HCT116 (cell line): ENCODE data around the gene PADI2. TPM values are rescaled to one million over a fixed set of nuclear protein-coding genes. Genes with fewer than 3 reads are reported as not detected.

ENCODE experiments used
- ATAC-seq: fragments of 200-7000 bp; cut with Tn5 transposase; 2 replicates; pipeline ENCODE4 v1.9.1; 2020; ENCODE audit warnings: mild to moderate bottlenecking, moderate library complexity
- BruUV-seq: library from RNA; stranded (reverse); fragments of 400-500 nt; replicated peaks from 2 replicates; lab custom pipeline; 2021; lab: Mats Ljungman, UMichigan
- CTCF ChIA-PET: fragments of 300-600 bp; sonication (Branson Sonifier 250); formaldehyde crosslinking; loops from one replicate; lab custom pipeline; 2021; ENCODE audit warnings: antibody characterized with exemption; lab: Charles Lee
- POLR2A ChIA-PET: fragments of 300-600, 350-600 bp; sonication (Branson Sonifier 250); formaldehyde crosslinking; loops from one replicate; lab custom pipeline; 2021; ENCODE audit warnings: antibody characterized with exemption; lab: Charles Lee
- RAD21 ChIA-PET, 2 experiments: fragments of 300-600 bp; sonication (Branson Sonifier 250); formaldehyde crosslinking; loops; one replicate each; lab custom pipeline; 2023; ENCODE audit warnings: low total read pairs in 2 of 2; ENCODE audit not compliant: uncharacterized antibody in 2 of 2, unreplicated experiment in 2 of 2, low non-redundant PET in 1 of 2; lab: Charles Lee
- DNase-seq: peaks from one replicate; pipeline ENCODE4 v3.0.0-alpha.2; 2010; ENCODE audit warnings: low read depth, low spot score
- H2AFZ ChIP-seq: fragments of 200-600 bp; shearing (Covaris generic), sonication (generic); 2 replicates; pipeline ENCODE4 v1.6.1; 2017; ENCODE audit warnings: low read depth, mixed run types, mixed read lengths, antibody characterized with exemption, low read length; ENCODE audit not compliant: poor library complexity, severe bottlenecking
- H3K27ac ChIP-seq: 2 replicates; pipeline ENCODE4 v1.5.1; 2012; ENCODE audit warnings: low read depth, low read length
- H3K27me3 ChIP-seq: fragments of 200-600 bp; sonication (generic); 2 replicates; pipeline ENCODE4 v1.6.1; 2016; ENCODE audit warnings: mixed run types, low read length, mixed read lengths; ENCODE audit not compliant: insufficient read depth
- H3K36me3 ChIP-seq, 2 experiments: fragments of 200-500 bp in 1 of 2; fragments of 200-600 bp in 1 of 2; sonication (Bioruptor generic) in 1 of 2; sonication (generic) in 1 of 2; 2 replicates each; pipeline versions ENCODE4 v1.5.1 to v1.6.1; 2014 to 2016; ENCODE audit warnings: low read length in 2 of 2, inconsistent platforms in 1 of 2, mixed read lengths in 1 of 2, mixed run types in 1 of 2; ENCODE audit not compliant: insufficient read depth in 2 of 2, control insufficient read depth in 1 of 2
- H3K4me1 ChIP-seq, 2 experiments: fragments of 200-600 bp in 1 of 2; sonication (generic) in 1 of 2; 2 replicates each; pipeline versions ENCODE4 v1.5.1 to v1.6.1; 2012 to 2017; ENCODE audit warnings: low read length in 2 of 2, inconsistent platforms in 1 of 2, mild to moderate bottlenecking in 1 of 2, mixed read lengths in 1 of 2, mixed run types in 1 of 2, moderate library complexity in 1 of 2; ENCODE audit not compliant: insufficient read depth in 2 of 2, control insufficient read depth in 1 of 2
- H3K4me2 ChIP-seq: fragments of 200-600 bp; sonication (generic); 2 replicates; pipeline ENCODE4 v1.6.1; 2017; ENCODE audit warnings: mixed run types, low read length, mixed read lengths
- H3K4me3 ChIP-seq, 2 experiments: fragments of 200-600 bp in 1 of 2; sonication (generic) in 1 of 2; replicated peaks in 1 of 2; 2 replicates each; pipeline ENCODE4 v1.5.1; 2011 to 2016; ENCODE audit warnings: low read length in 2 of 2, control low read depth in 1 of 2, low read depth in 1 of 2, mild to moderate bottlenecking in 1 of 2, mixed read lengths in 1 of 2, mixed run types in 1 of 2
- H3K79me2 ChIP-seq: fragments of 200-600 bp; sonication (generic); 2 replicates; pipeline ENCODE4 v1.6.1; 2017; ENCODE audit warnings: mild to moderate bottlenecking, mixed run types, low read length, moderate library complexity, mixed read lengths; ENCODE audit not compliant: insufficient read depth
- H3K9ac ChIP-seq: fragments of 200-600 bp; sonication (generic); 2 replicates; pipeline ENCODE4 v1.6.1; 2016; ENCODE audit warnings: low read length, mixed read lengths
- H3K9me2 ChIP-seq: fragments of 200-600 bp; sonication (generic), shearing (Covaris generic); 2 replicates; pipeline ENCODE4 v1.6.1; 2017; ENCODE audit warnings: mixed run types, mild to moderate bottlenecking, moderate library complexity; ENCODE audit not compliant: insufficient read depth
- H3K9me3 ChIP-seq, 2 experiments: fragments of 200-500 bp in 1 of 2; fragments of 200-600 bp in 1 of 2; sonication (Bioruptor generic) in 1 of 2; sonication (generic) in 1 of 2; 2 replicates each; pipeline ENCODE4 v1.6.1; 2014 to 2017; ENCODE audit warnings: low read length in 2 of 2, mixed read lengths in 2 of 2, inconsistent platforms in 1 of 2, low read depth in 1 of 2, mild to moderate bottlenecking in 1 of 2, mixed run types in 1 of 2, moderate library complexity in 1 of 2; ENCODE audit not compliant: control insufficient read depth in 1 of 2, insufficient read depth in 1 of 2
- H4K20me1 ChIP-seq: fragments of 200-600 bp; sonication (generic), shearing (Covaris generic); 2 replicates; pipeline ENCODE4 v1.6.1; 2017; ENCODE audit warnings: mixed run types, mild to moderate bottlenecking, moderate library complexity; ENCODE audit not compliant: insufficient read depth
- POLR2A ChIP-seq: IDR thresholded peaks from 2 replicates; pipeline ENCODE4 v1.7.0; 2011; ENCODE audit warnings: borderline replicate concordance; ENCODE audit not compliant: insufficient read depth, insufficient read length; ENCODE audit errors: extremely low read depth
- RAD21 ChIP-seq: IDR thresholded peaks from 2 replicates; pipeline ENCODE4 v1.6.1; 2012; ENCODE audit warnings: low read depth, mild to moderate bottlenecking
- SP1 ChIP-seq: IDR thresholded peaks from 2 replicates; pipeline ENCODE4 v1.6.1; 2012; ENCODE audit warnings: low read depth
- intact Hi-C: fragments of 100-400 bp; cut with micrococcal nuclease; formaldehyde crosslinking; loops from 2 replicates; pipeline ENCODE4 v1.10.0; 2022
- total RNA-seq: library from RNA; stranded (reverse); gene quantifications from one replicate; pipeline ENCODE4 v1.2.1, GENCODE V29; 2021; ENCODE audit not compliant: unreplicated experiment
- TF ChIP-seq, protein P1 (sequence below): IDR thresholded peaks from 2 replicates; pipeline ENCODE4 v1.6.1; 2011; ENCODE audit warnings: mild to moderate bottlenecking, low read length, moderate library complexity; ENCODE audit not compliant: insufficient replicate concordance; ENCODE audit errors: extremely low read depth
- TF ChIP-seq, protein P2 (sequence below), 3 experiments: fragments of 200-600 bp in 1 of 3; sonication (generic) in 1 of 3; IDR thresholded peaks in 2 of 3; conservative IDR thresholded peaks in 1 of 3; 2 replicates each; pipeline ENCODE4 v1.5.1; 2012 to 2017; ENCODE audit warnings: low read depth in 2 of 3, low read length in 2 of 3, antibody characterized with exemption in 1 of 3, borderline replicate concordance in 1 of 3, control low read depth in 1 of 3, mild to moderate bottlenecking in 1 of 3, mixed read lengths in 1 of 3, mixed run types in 1 of 3, moderate library complexity in 1 of 3; ENCODE audit not compliant: insufficient read depth in 1 of 3

PADI2 gene
- total RNA-seq, 1 experiment from 2014 or later = 2.7 TPM

DNA sequence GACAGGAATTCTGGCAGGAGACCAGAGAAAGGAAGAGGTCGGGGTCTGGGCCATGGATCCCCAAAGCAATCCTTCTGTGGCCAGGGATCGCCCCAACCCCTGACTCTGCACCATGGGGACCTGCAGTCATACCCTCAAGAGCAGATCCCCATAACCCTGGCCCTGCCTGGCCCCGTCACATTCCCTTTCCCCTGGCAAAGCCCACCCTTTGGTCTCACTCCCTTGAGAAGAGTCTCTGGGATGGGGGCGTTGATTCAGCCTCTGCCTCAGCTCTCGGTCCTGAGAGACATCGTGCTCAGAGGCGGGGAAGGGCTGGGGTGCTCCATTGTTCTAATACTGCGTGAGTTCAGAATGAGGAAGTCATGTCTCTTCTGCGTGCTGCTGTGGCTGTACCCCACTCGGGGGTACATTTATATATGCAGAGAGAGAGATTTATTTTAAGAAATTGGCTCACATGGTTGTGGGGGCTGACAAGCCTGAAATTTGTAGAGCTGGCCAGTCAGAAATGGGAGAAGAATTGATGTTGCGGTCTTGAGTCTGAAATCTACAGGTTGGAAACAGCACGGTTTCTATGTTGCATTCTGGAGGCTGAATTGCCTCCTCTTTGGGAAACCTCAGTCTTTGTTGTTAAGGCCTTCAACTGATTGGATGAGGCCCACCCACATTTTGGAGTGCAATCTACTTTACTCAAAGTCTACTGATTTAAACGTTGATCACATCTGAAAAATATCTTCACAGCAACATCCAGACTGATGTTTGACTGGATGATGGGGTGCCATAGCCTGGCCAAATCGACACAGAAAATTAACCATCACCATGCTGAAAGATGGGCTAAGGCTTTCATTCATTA lies 4.2 kb upstream of the PADI2 start (continued):
- TF ChIP-seq, protein P1, sequence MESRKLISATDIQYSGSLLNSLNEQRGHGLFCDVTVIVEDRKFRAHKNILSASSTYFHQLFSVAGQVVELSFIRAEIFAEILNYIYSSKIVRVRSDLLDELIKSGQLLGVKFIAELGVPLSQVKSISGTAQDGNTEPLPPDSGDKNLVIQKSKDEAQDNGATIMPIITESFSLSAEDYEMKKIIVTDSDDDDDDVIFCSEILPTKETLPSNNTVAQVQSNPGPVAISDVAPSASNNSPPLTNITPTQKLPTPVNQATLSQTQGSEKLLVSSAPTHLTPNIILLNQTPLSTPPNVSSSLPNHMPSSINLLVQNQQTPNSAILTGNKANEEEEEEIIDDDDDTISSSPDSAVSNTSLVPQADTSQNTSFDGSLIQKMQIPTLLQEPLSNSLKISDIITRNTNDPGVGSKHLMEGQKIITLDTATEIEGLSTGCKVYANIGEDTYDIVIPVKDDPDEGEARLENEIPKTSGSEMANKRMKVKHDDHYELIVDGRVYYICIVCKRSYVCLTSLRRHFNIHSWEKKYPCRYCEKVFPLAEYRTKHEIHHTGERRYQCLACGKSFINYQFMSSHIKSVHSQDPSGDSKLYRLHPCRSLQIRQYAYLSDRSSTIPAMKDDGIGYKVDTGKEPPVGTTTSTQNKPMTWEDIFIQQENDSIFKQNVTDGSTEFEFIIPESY = no peak

DNA sequence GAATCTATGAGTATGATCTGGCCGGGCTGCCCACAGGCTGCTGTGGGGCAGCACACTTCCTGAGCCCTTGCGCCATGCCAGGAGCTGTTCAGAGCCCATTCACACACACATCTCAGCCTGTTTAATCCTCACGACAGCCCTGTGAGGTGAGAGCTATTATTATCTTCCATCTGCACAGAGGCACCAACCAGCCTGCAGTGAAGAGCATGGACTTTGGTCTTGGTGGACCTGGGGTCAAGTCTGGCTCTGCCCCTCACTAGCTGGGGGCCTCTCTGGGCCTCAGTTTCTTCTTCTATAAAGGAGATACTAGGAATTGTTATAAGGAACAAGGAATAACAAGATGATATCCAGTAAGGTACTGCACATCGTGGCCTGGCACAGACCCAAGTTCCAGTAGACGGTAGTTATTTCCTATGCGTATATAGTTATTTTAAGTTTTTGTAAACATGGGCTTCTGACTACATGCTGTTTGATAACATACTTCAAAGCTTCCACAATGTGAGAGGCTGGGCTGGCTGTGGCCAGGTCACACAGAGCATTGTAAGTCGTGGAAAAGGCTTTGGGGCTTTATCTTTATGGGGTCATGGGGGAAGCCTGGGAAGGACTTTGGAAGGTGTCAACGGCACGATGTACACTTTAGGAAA lies 3.4 kb upstream of the PADI2 start:
- POLR2A ChIA-PET = no interaction called here
- Histone ChIP-seq H3K4me2 (no peak overlapping the region), H3K27me3 (no peaks in the 10 kb centered on the region; the same call in 1 of the 2 replicates), H3K9ac (no peak overlapping the region), H3K4me3 (no peak overlapping the region), H3K79me2 (no peaks in the 10 kb centered on the region), H3K9me3 (no peaks in the 10 kb centered on the region), H3K4me1 (peaks cover 3 to 29% of the 10 kb centered on the region in 2 experiments), H2AFZ (no peak overlapping the region), H3K27ac (no peak overlapping the region), H3K9me2 (no peaks in the 10 kb centered on the region), H3K36me3 (no peaks in the 10 kb centered on the region), H4K20me1 (no peaks in the 10 kb centered on the region)
- ATAC-seq (no peak), DNase-seq (no peak)
- CTCF ChIA-PET = interaction anchor here (1.1 kb wide), 1 partner anchor 114 kb away, joined by 4 read pairs; no protein-coding TSS in a partner anchor
- RAD21 ChIA-PET = interaction anchor here in 1 of 2 experiments (0.7 kb wide), 1 partner anchor 115 kb away, joined by 3 read pairs; no protein-coding TSS in a partner anchor
- no peak for TF ChIP-seq SP1
- TF ChIP-seq, protein P2, sequence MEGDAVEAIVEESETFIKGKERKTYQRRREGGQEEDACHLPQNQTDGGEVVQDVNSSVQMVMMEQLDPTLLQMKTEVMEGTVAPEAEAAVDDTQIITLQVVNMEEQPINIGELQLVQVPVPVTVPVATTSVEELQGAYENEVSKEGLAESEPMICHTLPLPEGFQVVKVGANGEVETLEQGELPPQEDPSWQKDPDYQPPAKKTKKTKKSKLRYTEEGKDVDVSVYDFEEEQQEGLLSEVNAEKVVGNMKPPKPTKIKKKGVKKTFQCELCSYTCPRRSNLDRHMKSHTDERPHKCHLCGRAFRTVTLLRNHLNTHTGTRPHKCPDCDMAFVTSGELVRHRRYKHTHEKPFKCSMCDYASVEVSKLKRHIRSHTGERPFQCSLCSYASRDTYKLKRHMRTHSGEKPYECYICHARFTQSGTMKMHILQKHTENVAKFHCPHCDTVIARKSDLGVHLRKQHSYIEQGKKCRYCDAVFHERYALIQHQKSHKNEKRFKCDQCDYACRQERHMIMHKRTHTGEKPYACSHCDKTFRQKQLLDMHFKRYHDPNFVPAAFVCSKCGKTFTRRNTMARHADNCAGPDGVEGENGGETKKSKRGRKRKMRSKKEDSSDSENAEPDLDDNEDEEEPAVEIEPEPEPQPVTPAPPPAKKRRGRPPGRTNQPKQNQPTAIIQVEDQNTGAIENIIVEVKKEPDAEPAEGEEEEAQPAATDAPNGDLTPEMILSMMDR (IDR thresholded peaks at IDR 0.05 in 2 of 3, conservative IDR thresholded peaks at IDR 0.05 in 1 of 3; ENCODE audit: borderline replicate concordance in 1 of 3, insufficient read depth in 1 of 3, low read depth in 2 of 3, low read length in 2 of 3) = no peak
- no peak for TF ChIP-seq POLR2A
- TF ChIP-seq RAD21 = no peak
- intact Hi-C loops = loop anchor here (10.0 kb wide), 1 partner anchor 252 kb away; the partner anchor contains the start of gene PADI6
- BruUV-seq = no TSS peak
